GM03348 (cell line): ENCODE measurements around the gene SERPINB2.

Source experiments
- DNase-seq: peaks from one replicate; pipeline ENCODE4 v3.0.0; 2012; ENCODE audit warnings: low spot score

Gene SERPINB2, protein sequence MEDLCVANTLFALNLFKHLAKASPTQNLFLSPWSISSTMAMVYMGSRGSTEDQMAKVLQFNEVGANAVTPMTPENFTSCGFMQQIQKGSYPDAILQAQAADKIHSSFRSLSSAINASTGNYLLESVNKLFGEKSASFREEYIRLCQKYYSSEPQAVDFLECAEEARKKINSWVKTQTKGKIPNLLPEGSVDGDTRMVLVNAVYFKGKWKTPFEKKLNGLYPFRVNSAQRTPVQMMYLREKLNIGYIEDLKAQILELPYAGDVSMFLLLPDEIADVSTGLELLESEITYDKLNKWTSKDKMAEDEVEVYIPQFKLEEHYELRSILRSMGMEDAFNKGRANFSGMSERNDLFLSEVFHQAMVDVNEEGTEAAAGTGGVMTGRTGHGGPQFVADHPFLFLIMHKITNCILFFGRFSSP

DNA sequence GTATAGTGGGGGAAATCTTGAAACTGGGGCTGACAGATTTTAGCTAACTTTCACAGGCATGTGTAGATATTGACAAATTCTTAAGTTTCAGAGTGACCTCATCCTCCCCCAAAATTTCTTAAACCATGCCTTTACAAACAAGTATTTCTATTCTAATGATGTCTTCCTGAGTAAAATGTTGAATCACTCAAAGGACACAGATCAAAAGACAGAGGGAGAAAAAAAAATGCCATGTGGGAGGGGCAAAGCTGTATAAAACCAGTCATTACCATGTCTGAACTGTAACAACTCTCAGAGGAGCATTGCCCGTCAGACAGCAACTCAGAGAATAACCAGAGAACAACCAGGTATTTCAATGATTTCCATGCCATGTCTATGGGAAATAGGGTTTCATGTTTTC, at the start of gene SERPINB2:
Gene SERPINB2, plus strand, starts transcription at position 282 of the 400 bp plus-strand sequence. CDS start 3,740 bp downstream, outside the sequence.
- DNase-seq, result no peak

DNA sequence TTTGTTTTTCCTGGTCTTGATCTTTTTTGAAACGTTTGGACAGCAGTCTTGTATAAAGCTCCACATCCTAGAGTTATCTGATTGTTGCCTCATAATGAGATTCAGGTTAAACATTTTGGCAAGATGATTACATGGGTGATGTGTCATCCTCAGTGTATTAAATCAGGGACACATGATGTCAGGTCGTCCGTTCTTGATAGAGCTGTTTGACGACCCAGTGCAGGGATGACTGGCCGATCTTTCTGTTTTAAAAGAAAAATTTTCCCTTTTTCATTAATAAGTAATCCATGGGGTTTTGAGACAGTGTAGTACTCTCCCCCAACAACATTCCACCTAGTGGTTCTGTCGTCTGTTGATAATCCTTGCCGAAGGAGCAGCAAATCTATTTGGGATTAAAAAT, 44.5 kb upstream of the SERPINB2 start:
- DNase-seq, result no peak

- DNase-seq, result peak; percentile 45
Measured at GRCh38 chr18:63844254-63844653, 43.3 kb upstream of the SERPINB2 start.

DNA sequence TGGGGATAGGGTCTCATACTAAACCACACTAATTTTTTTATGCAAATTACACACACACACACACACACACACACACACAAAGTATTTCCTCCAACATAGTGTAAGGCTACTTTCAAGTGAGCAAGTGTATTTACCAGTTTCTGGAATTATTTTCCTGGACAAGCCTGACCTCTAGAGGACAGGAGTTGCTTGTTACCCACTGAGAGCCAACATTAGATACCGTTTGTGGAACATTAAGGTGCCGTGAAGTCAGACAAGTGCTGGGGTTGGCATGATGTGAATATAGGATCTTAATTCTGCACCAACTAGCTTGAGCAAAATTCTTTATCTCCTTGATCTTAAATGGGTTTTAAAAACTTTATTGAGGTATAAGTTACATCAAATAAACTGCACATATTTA, 39.3 kb upstream of the SERPINB2 start:
- peak; percentile 51 for DNase-seq

DNA sequence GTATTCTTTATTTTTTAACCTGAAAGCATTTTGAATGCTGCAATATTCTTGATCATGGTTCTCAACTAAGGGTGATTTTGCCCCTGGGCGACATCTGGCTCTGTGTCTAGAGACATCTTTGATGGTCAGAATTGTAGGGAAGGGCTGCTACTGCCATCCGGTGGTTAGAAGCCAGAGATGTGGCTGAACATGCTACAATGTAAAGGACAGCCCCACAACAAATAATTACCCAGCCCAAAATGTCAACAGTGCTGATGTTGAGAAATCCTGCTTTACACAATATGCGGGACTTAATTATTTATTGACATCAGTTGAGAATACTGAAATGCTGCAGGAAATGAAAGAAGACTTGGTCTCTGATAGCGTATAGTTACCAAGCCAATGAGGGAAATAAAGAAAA, 37.5 kb upstream of the SERPINB2 start:
- DNase-seq, result peak; percentile 48

GRCh38 chr18:63850636-63851035, 36.9 kb upstream of the SERPINB2 start:
- DNase-seq, result no peak

DNA sequence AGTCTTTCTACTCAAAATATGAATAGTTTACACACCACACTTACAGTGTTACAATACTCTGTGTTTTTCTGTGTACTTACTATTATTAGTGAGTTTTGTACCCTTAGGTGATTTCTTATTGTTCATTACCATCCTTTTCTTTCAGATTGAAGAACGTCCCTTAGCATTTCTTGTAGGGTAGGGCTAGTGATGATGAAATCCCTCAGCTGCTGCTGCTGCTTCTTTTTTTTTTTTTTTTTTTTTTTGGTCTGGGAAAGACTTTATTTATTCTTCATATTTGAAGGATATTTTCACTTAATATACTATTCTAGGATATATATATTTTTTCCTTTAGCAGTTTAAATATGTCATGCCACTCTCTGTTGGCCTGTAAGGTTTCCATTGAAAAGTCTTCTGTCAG, 29.0 kb upstream of the SERPINB2 start:
- DNase-seq, result no peak

GRCh38 chr18:63859781-63860475, 27.6 kb upstream of the SERPINB2 start:
- DNase-seq, result no peak

- no peak for DNase-seq
Measured at GRCh38 chr18:63860531-63860930, 27.0 kb upstream of the SERPINB2 start.

- peak; percentile 44 for DNase-seq
Measured at GRCh38 chr18:63867368-63868125, 20.0 kb upstream of the SERPINB2 start.

DNA sequence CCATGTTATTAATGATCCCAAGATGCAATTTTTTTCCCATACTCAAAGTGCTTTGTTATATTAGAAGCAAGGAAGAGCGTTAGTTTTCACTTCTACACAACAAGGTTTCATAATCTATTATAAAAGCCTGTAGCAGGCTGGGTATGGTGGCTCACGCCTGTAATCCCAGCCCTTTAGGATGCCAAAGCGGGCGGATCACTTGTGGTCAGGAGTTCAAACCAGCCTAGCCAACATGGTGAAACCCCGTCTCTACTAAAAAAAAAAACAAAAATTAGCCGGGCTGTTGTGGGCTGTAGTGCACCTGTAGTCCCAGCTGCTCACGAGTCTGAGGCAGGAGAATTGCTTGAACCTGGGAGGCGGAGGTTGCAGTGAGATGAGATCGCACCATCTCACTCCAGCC, 19.0 kb upstream of the SERPINB2 start:
- no peak for DNase-seq

- DNase-seq, result peak; percentile 72
Measured at GRCh38 chr18:63869374-63869773, 18.1 kb upstream of the SERPINB2 start.

- DNase-seq, result peak; percentile 44
Measured at GRCh38 chr18:63869851-63870250, 17.7 kb upstream of the SERPINB2 start.

DNA sequence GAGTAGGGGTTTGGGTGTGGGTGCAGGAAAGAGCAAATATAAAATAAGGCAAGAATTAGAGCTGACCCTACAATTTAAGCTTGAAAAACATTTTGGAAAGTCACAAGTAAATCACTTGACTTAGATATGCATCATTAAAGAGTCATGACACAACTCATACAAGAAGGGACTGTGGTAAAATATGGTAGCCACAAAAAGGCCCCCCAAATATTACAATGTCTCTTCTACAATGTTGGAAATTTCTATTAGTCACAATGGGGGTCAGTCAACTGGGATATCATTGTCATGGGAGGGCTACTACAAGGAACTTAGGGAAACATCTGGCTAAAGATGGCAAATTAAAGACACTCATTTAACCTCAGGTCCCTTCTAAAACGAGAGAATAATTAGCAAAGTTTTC, 15.7 kb upstream of the SERPINB2 start:
- DNase-seq, result no peak

DNA sequence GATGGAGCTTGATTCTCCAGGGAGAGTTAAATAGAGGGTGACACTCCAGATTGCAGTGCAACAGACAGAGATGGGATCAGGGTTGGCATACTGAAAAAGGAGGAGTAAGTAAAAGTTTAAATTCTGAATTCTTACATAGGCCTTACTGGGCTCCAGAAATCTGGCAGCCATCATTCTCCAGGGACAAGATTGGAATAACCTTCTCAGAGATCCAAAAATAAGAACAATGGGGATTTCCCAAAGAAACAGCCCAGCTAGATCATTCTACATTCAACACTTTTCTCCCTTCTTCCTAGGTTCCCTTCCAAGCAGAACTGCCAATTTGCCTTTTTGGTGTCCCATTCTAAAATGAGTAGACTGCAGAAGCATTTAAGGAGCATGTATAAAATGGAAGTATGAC, 14.9 kb upstream of the SERPINB2 start:
- no peak for DNase-seq

DNA sequence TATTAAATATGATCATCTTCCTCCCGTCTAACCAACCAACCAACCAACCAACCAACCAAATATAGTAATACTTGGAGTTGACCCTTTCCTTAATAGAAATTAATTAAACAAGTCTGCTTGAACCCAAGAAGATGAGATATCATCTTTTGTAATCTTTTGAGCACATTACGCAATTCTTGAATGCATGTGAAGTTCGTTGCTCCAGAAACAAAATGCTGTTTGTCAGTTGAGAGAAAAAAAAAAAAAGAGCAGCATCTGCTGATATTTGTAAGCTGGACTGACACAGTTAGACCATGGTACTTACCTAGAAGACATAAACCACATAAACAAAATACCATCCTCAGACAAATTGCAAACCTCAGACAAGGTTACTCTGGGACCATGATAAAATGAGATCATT, 9.2 kb upstream of the SERPINB2 start:
- peak; percentile 27 for DNase-seq

DNA sequence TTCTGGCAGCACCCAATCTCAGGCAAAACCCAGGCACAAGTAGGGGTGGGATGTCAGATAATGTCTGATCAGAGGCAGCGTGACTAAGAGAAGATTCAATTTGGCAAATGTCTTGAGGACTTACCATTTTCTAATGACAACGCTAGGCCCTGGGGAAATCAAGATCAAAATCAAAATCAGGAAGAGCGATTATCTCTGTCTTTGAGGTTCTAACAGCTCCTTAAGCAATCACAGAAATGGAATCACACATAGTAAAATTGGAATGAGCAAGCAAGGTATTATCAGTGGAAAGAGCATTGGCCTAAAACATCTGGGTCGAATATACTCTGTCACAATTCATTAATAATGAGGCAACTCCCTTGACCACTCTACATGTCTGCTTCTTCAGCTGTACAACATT, 8.6 kb upstream of the SERPINB2 start:
- no peak for DNase-seq

GRCh38 chr18:63879709-63880108, 7.8 kb upstream of the SERPINB2 start:
- no peak for DNase-seq

DNA sequence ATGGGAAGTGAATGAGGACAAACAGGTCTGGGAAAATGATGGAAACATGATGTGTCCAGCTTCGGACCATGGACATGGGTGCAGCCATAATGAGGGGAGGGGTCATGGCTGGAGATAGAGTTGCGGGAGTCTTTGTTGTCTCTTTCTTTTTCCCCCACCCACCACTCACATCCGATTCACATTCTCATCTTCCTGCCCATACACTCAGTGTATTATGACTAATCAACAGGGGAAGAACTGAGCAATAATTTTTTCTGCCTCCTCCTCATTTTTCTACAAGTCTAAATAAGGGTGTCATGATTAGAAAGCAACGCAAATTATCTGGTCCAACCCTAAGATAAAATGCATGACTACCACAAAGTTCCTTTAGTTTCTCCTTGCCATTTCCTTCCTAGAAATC, 5.7 kb upstream of the SERPINB2 start:
- DNase-seq, result peak; percentile 28

DNA sequence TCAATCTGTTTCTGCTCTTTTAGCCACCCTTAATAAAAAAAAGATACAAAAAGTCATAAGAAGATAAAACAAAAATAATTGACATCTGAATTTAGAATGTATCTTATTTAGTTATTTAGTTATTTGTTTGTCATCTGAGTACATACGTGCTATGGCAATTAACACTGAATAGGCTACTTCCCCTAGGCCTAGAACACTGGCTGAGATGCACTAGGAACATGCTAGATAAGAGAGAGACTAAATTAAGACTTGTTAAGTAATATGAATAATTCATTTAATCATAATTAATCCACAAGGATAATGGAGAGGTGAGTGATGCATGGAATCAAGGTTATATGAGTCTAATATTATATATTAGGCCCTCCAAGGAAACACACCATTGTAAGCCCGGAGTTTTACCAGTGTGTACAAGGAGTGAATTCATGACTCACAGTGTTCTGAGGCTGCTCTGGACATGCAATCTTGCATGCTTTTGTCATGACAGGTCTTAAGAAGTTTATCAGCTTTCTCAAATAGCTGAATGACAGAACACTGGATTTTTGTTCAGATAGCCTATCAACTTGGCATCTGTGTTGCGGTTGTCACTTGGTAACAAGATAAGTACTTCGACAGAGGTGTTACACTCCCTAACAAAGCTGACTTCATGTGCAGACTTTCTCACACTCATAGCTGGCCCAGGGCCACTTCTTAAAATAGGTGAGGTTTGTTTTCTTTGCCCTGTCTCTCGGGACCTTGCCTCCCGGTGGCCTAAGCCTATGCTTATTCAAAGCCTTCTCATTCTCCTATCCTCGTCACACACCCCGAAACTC, 5.0 kb upstream of the SERPINB2 start:
- peak; percentile 62 for DNase-seq

- DNase-seq, result no peak
Measured at GRCh38 chr18:63883617-63884016, 3.9 kb upstream of the SERPINB2 start.
